ENCODE measurements around the gene LNP1. TPM values are rescaled to one million over a fixed set of nuclear protein-coding genes. Genes with fewer than 3 reads are reported as not detected.

The LNP1 gene, protein sequence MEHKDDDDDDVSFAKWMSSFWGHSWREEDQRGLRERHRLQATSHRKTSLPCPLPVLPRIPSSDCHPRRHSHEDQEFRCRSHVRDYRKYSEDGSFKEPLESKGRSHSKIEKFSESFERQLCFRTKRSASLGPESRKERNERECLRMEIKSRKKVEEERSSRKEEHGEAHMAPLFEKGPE
- total RNA-seq (2021) (6.7 to 7.9 TPM (median 6.8 TPM) in 3 replicates), Bru-seq, nascent RNA (percentile 67 among the genes with signal in this experiment)
- long read RNA-seq, experiment 1, transcript LNP1-201 (4 exons, 2,210 nt) = major isoform, 21 of 21 reads
- long read RNA-seq, experiment 1, partial matches to known transcripts = 0 of 21 reads
- long read RNA-seq, experiment 1, other reads (novel, unspliced or antisense) = 0 of 21 reads
- long read RNA-seq, experiment 2, transcript LNP1-201 (4 exons, 2,210 nt) = major isoform, 11 of 14 reads
- long read RNA-seq, experiment 2, partial matches to known transcripts = 1 of 14 reads
- long read RNA-seq, experiment 2, other reads (novel, unspliced or antisense) = 2 of 14 reads
- long read RNA-seq, experiment 3, transcript LNP1-201 (4 exons, 2,210 nt) = major isoform, 9 of 11 reads
- long read RNA-seq, experiment 3, partial matches to known transcripts = 0 of 11 reads
- long read RNA-seq, experiment 3, other reads (novel, unspliced or antisense) = 1 of 11 reads

DNA sequence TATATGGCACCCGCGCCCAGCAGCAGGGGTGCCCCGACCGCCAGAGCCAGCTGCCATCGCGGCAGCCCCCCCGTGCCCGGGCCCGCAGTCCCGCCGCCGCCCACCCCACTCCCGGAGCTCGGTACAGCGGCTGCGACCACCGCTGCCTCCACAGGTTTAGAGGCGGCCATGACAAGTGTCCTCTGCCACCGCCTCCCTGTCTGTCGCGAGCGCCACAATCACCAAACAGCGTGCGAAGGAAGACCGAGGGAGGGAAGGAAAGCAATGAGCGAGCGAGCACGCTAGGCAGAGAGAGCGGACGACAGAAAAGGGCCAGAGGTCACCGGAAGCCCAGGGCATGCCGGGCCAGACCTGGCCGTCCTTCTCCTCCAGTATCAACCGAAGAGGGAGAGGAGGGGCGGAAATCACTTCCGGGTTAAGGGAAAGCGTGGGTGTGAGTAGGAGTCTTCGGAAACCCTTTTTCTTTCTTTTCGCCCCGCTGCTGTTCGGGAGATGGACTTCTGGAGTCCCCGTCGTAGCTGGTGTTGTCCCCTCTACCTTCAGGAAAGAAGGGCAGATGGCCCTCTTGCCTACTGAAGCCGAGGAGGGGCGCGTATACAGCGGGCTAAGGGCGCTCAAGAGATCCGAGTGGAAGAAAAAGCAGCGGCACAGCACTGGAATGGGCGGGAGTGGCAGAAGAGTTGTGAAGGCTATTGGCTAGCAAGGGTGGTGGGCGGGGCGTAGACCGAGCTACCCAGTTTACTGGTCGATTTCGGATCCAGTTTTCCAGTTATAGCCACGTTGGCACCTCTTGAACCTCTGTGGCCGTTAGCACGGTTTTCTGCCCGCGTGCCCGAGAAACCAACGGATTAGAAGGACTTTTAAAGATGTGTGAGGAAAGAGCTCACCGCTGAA is at the start of gene LNP1, which contains the start of gene TOMM70:
Gene LNP1 (plus strand): TSS at position 760 of the 894 bp plus-strand sequence. CDS start 28,191 bp downstream, outside the sequence.
Gene TOMM70 (minus strand): TSS at position 310 of the 894 bp plus-strand sequence. CDS start 140 bp downstream, at position 170.
- Mint-ChIP-seq H3K27ac (peak within 1 kb of the TSS; percentile 99), H3K36me3 (peaks cover 6% of the 10 kb centered on the region; the same call in 1 of the 2 replicates), H3K4me1 (peaks cover 36% of the 10 kb centered on the region), H3K4me3 (peak within 1 kb of the TSS; percentile 94), H3K9me3 (no peaks in the 10 kb centered on the region), H3K27me3 (ENCODE audit: low read depth) (no peaks in the 10 kb centered on the region)
- DNase-seq (ENCODE audit: low spot score) = peak; percentile 97
- POLR2A ChIA-PET = interaction anchor here (0.5 to 3.0 kb wide), 5 partner anchors 52 to 736 kb away, joined by 3 to 15 read pairs (median 4); partner anchors contain the start of genes NIT2 and TBC1D23
- peak; percentile 94 for ATAC-seq
- CTCF ChIA-PET = interaction anchor here (0.7 to 1.7 kb wide), 4 partner anchors 62 to 308 kb away, joined by 3 to 9 read pairs (median 4); partner anchors contain the start of gene TFG
- peak; percentile 73 for TF ChIP-seq ETV6 (CRISPR knock-in tag; IDR thresholded peaks at IDR 0.05)
- TF ChIP-seq ZNF532 (CRISPR knock-in tag; IDR thresholded peaks at IDR 0.05; ENCODE audit: borderline replicate concordance) = no peak
- TF ChIP-seq OVOL2 (CRISPR knock-in tag; IDR thresholded peaks at IDR 0.05; ENCODE audit: borderline replicate concordance) = no peak
- no peak for TF ChIP-seq NR3C1 (CRISPR knock-in tag; conservative IDR thresholded peaks at IDR 0.05; ENCODE audit: low read depth)
- TF ChIP-seq ZBTB21 (CRISPR knock-in tag; IDR thresholded peaks at IDR 0.05; ENCODE audit: borderline replicate concordance) = peak; percentile 57; the same call in 1 of the 2 replicates
- TF ChIP-seq ARID4B (CRISPR knock-in tag; IDR thresholded peaks at IDR 0.05; ENCODE audit: borderline replicate concordance) = 0 out of 2 replicates have a peak, but pooled peaks have one; percentile 40
- peak; percentile 58; the same call in 1 of the 2 replicates for TF ChIP-seq KAT7 (CRISPR knock-in tag; IDR thresholded peaks at IDR 0.05; ENCODE audit: borderline replicate concordance)
- no peak for TF ChIP-seq ZNF416 (CRISPR knock-in tag; IDR thresholded peaks at IDR 0.05)
- TF ChIP-seq ZNF425 (CRISPR knock-in tag; conservative IDR thresholded peaks at IDR 0.05) = no peak
- no peak for TF ChIP-seq RORB (CRISPR knock-in tag; IDR thresholded peaks at IDR 0.05)
- no peak for TF ChIP-seq IRF2 (CRISPR knock-in tag; IDR thresholded peaks at IDR 0.05; ENCODE audit: borderline replicate concordance, low read depth)
- TF ChIP-seq EMX1 (CRISPR knock-in tag; IDR thresholded peaks at IDR 0.05) = no peak
- TF ChIP-seq ZNF281 (CRISPR knock-in tag; IDR thresholded peaks at IDR 0.05) = no peak
- no peak for TF ChIP-seq TEAD4 (CRISPR knock-in tag; IDR thresholded peaks at IDR 0.05)
- TF ChIP-seq SMAD4 (CRISPR knock-in tag; IDR thresholded peaks at IDR 0.05) = no peak
- peak; percentile 51 for TF ChIP-seq CREM (CRISPR knock-in tag; IDR thresholded peaks at IDR 0.05)
- TF ChIP-seq TEAD1 (CRISPR knock-in tag; IDR thresholded peaks at IDR 0.05) = peak; percentile 13; the same call in 1 of the 2 replicates
- TF ChIP-seq ZBTB43 (CRISPR knock-in tag; IDR thresholded peaks at IDR 0.05) = no peak
